ENCODE measurements around the gene OR51V1. TPM values are rescaled to one million over a fixed set of nuclear protein-coding genes. Genes with fewer than 3 reads are reported as not detected.
"Not testable (repeated sequence)": the region's sequence is repeated elsewhere in the genome, so short reads cannot be mapped to it uniquely, and the experiment has no call there.

OR51V1 gene
- total RNA-seq, result not detected
- not detected for polyA plus RNA-seq (ENCODE audit: insufficient read depth, low read depth, low replicate concordance)
- long read RNA-seq, donor 1, result 0 reads
- long read RNA-seq, donor 2, result 0 reads

- Histone ChIP-seq H3K27me3 (no peaks in the 10 kb centered on the region), H3K4me3 (no peak within 1 kb of the TSS), H3K9me3 (no peaks in the 10 kb centered on the region), H3K4me1 (no peaks in the 10 kb centered on the region), H3K27ac (no peak within 1 kb of the TSS), H3K36me3 (ENCODE audit: low read depth, missing control alignments) (no peaks in the 10 kb centered on the region)
- TF ChIP-seq POLR2A (IDR thresholded peaks at IDR 0.05) (no peak), CTCF (IDR thresholded peaks at IDR 0.05) (no peak)
- intact Hi-C loops (cut with DNase I; ENCODE audit: low total_unique reads), result no loop called here
- WGBS, 2 donors, result 57 to 81% methylated on average over 1 of the region's 1 CpG
- no peak for DNase-seq
Measured at GRCh38 chr11:5200582-5200981, at the start of gene OR51V1. OR51V1 (minus strand) TSS chr11:5200682; CDS start chr11:5200682, 0 bp downstream.

- DNase-seq; intact Hi-C loops (cut with DNase I; ENCODE audit: low total_unique reads); H3K4me1 ChIP-seq; H3K27me3 ChIP-seq; H3K27ac ChIP-seq; H3K36me3 ChIP-seq (ENCODE audit: low read depth, missing control alignments); H3K4me3 ChIP-seq; H3K9me3 ChIP-seq: not testable (repeated sequence)
- WGBS, 2 donors, result 77 to 80% methylated on average over 4 of the region's 9 CpGs
Measured at GRCh38 chr11:5249807-5250396, 49.4 kb upstream of the OR51V1 start, which contains the start of gene HBG1. HBG1 (minus strand) TSS chr11:5249857; CDS start chr11:5249804, 53 bp downstream.

GRCh38 chr11:5248498-5248897, 48.0 kb upstream of the OR51V1 start:
- H3K27ac ChIP-seq; H3K4me3 ChIP-seq; DNase-seq; H3K4me1 ChIP-seq; intact Hi-C loops (cut with DNase I; ENCODE audit: low total_unique reads); H3K9me3 ChIP-seq; H3K36me3 ChIP-seq (ENCODE audit: low read depth, missing control alignments); H3K27me3 ChIP-seq: not testable (repeated sequence)
- WGBS, 2 donors, result 64 to 69% methylated on average over 7 of the region's 7 CpGs

- no peak for TF ChIP-seq POLR2A (IDR thresholded peaks at IDR 0.05)
- no peak for TF ChIP-seq CTCF (IDR thresholded peaks at IDR 0.05)
- intact Hi-C loops (cut with DNase I; ENCODE audit: low total_unique reads), result no loop called here
- Histone ChIP-seq H3K27me3 (no peaks in the 10 kb centered on the region), H3K27ac (no peak overlapping the region), H3K4me1 (no peaks in the 10 kb centered on the region), H3K9me3 (no peaks in the 10 kb centered on the region), H3K4me3 (no peak overlapping the region), H3K36me3 (ENCODE audit: low read depth, missing control alignments) (no peaks in the 10 kb centered on the region)
- DNase-seq, result no peak
- 47 to 52% methylated on average over 3 of the region's 3 CpGs for WGBS, 2 donors
Measured at GRCh38 chr11:5247472-5248192, 47.1 kb upstream of the OR51V1 start.

- no peaks in the 10 kb centered on the region for H3K27me3 ChIP-seq
- intact Hi-C loops (cut with DNase I; ENCODE audit: low total_unique reads), result no loop called here
- no peak overlapping the region for H3K27ac ChIP-seq
- 64 to 65% methylated on average over 6 of the region's 6 CpGs for WGBS, 2 donors
- H3K36me3 ChIP-seq (ENCODE audit: low read depth, missing control alignments), result no peaks in the 10 kb centered on the region
- no peak overlapping the region for H3K4me3 ChIP-seq
- TF ChIP-seq CTCF (IDR thresholded peaks at IDR 0.05) (no peak), POLR2A (IDR thresholded peaks at IDR 0.05) (no peak)
- H3K4me1 ChIP-seq, result no peaks in the 10 kb centered on the region
- DNase-seq, result no peak
- H3K9me3 ChIP-seq, result no peaks in the 10 kb centered on the region
Measured at GRCh38 chr11:5246772-5247471, 46.4 kb upstream of the OR51V1 start.

All from testis (tissue), 5 donors.